Ovary (tissue), 3 donors: Measurements from ENCODE around the gene NLRC5.

Source experiments
- CTCF ChIP-seq, 3 donors: fragments of 450-650 bp in 2 of 3; fragments of 200-600 bp in 1 of 3; IDR thresholded peaks; one replicate each; pipeline versions ENCODE4 v1.5.1 to v1.8.0; 2016 to 2022; ENCODE audit warnings: antibody characterized with exemption in 3 of 3, mild to moderate bottlenecking in 1 of 3
- POLR2A ChIP-seq: fragments of 450-650 bp; IDR thresholded peaks from one replicate; pipeline ENCODE4 v1.6.1; 2017; ENCODE audit warnings: antibody characterized with exemption, mild to moderate bottlenecking, moderate library complexity
- donor health status: DM: no; HTN: no; CAD: no.

DNA sequence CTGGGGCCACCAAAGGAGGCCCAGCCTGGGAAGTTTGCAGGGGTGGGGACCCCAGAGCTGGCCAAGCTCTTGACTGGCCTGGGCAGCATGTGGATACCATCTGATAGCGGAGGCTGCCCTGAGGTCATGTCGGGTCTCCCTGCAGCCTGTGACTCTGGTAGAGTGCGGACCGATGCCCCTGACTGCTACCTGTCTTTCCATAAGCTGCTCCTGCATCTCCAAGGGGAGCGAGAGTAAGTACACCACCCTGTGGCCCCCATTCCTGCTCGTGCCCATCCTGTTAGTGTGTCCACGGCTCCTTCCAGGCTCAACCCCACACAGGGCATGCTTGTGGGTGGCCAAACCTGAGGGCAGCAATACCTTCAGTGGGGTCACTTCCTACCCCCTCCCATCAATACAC, 19.6 kb upstream of the NLRC5 start:
- TF ChIP-seq POLR2A (no peak), CTCF (IDR thresholded peaks at IDR 0.05) (no peak)
